GM23338 (cell line): ENCODE results near the gene VILL. TPM values are rescaled to one million over a fixed set of nuclear protein-coding genes. Genes with fewer than 3 reads are reported as not detected.

Experiments used
- ATAC-seq: fragments of 200-7000 bp; cut with Tn5 transposase; 3 replicates; pipeline ENCODE4 v1.9.1; 2020
- DNase-seq: peaks from one replicate; pipeline ENCODE4 v3.0.0-alpha.2; 2015; ENCODE audit warnings: low spot score
- H2AFZ ChIP-seq: fragments of 200-600 bp; sonication (generic); 2 replicates; pipeline ENCODE4 v1.8.0; 2016; ENCODE audit warnings: antibody characterized with exemption, mild to moderate bottlenecking, moderate library complexity
- H3F3A ChIP-seq: fragments of 200-600 bp; sonication (generic); replicated peaks from 2 replicates; pipeline ENCODE4 v1.8.0; 2017; ENCODE audit warnings: antibody characterized with exemption, mixed run types, low read depth
- H3K27ac ChIP-seq: fragments of 200-600 bp; sonication (generic); 2 replicates; pipeline ENCODE4 v1.6.1; 2016; ENCODE audit warnings: low read depth
- H3K27me3 ChIP-seq: fragments of 200-600 bp; sonication (generic); 2 replicates; pipeline ENCODE4 v1.8.0; 2016; ENCODE audit warnings: mild to moderate bottlenecking, mixed run types, moderate library complexity; ENCODE audit not compliant: insufficient read depth
- H3K36me3 ChIP-seq: fragments of 200-600 bp; sonication (generic); 2 replicates; pipeline ENCODE4 v1.8.0; 2016; ENCODE audit warnings: mild to moderate bottlenecking; ENCODE audit not compliant: insufficient read depth
- H3K4me1 ChIP-seq: fragments of 200-600 bp; sonication (generic); 2 replicates; pipeline ENCODE4 v1.8.0; 2016; ENCODE audit warnings: mild to moderate bottlenecking, moderate library complexity; ENCODE audit not compliant: insufficient read depth
- H3K4me2 ChIP-seq: fragments of 200-600 bp; sonication (generic); 2 replicates; pipeline ENCODE4 v1.7.1; 2017; ENCODE audit warnings: mixed run types
- H3K4me3 ChIP-seq: fragments of 200-600 bp; sonication (generic); 2 replicates; pipeline ENCODE4 v1.6.1; 2016; ENCODE audit warnings: mixed run types
- H3K79me2 ChIP-seq: fragments of 200-600 bp; sonication (generic); replicated peaks from 2 replicates; pipeline ENCODE4 v1.8.0; 2017; ENCODE audit warnings: mild to moderate bottlenecking; ENCODE audit not compliant: insufficient read depth
- H3K9me2 ChIP-seq: fragments of 200-600 bp; sonication (generic); 2 replicates; pipeline ENCODE4 v1.8.0; 2017; ENCODE audit not compliant: insufficient read depth
- H4K20me1 ChIP-seq: fragments of 200-600 bp; sonication (generic); replicated peaks from 2 replicates; pipeline ENCODE4 v1.8.0; 2017; ENCODE audit warnings: mild to moderate bottlenecking; ENCODE audit not compliant: insufficient read depth
- H3K27ac Mint-ChIP-seq: 2 replicates; pipeline ENCODE4 v1.8.0; 2020; ENCODE audit warnings: inconsistent platforms, mild to moderate bottlenecking, moderate library complexity, mixed read lengths
- H3K27me3 Mint-ChIP-seq: 3 replicates; pipeline ENCODE4 v1.8.0; 2022; ENCODE audit warnings: low read depth, mild to moderate bottlenecking, moderate library complexity, mixed read lengths, inconsistent platforms; ENCODE audit not compliant: insufficient read depth, poor library complexity
- H3K36me3 Mint-ChIP-seq: 3 replicates; pipeline ENCODE4 v1.8.0; 2021; ENCODE audit warnings: low read depth, mild to moderate bottlenecking, inconsistent platforms, moderate library complexity, mixed read lengths
- H3K4me1 Mint-ChIP-seq: 3 replicates; pipeline ENCODE4 v1.8.0; 2020; ENCODE audit warnings: mild to moderate bottlenecking, inconsistent platforms, mixed read lengths
- H3K4me3 Mint-ChIP-seq: 3 replicates; pipeline ENCODE4 v1.8.0; 2021; ENCODE audit warnings: moderate library complexity, mild to moderate bottlenecking, inconsistent platforms, mixed read lengths
- H3K9me3 Mint-ChIP-seq: 3 replicates; pipeline ENCODE4 v1.8.0; 2020; ENCODE audit warnings: moderate library complexity, mild to moderate bottlenecking, inconsistent platforms, mixed read lengths
- CTCF ChIP-seq, 2 experiments: fragments of 200-600 bp in 1 of 2; sonication (generic) in 1 of 2; conservative IDR thresholded peaks; 2 replicates each; pipeline versions ENCODE4 v1.5.1 to v1.6.1; 2016 to 2017; ENCODE audit warnings: antibody characterized with exemption in 2 of 2, low read depth in 2 of 2, mild to moderate bottlenecking in 2 of 2, moderate library complexity in 1 of 2
- EZH2phosphoT487 ChIP-seq: fragments of 200-600 bp; sonication (generic); IDR thresholded peaks from one replicate; pipeline ENCODE4 v1.8.1; 2018; ENCODE audit warnings: antibody characterized with exemption; ENCODE audit not compliant: unreplicated experiment
- JUNB ChIP-seq: IDR thresholded peaks from one replicate; pipeline ENCODE4 v1.6.1; 2016; ENCODE audit warnings: antibody characterized with exemption; ENCODE audit not compliant: unreplicated experiment
- REST ChIP-seq: IDR thresholded peaks from one replicate; pipeline ENCODE4 v1.6.1; 2018; ENCODE audit warnings: antibody characterized with exemption; ENCODE audit not compliant: unreplicated experiment
- ZNF114 ChIP-seq: fragments of 250-450 bp; sonication (Bioruptor Pico); IDR thresholded peaks from 2 replicates; pipeline ENCODE4 v1.5.0; 2020; ENCODE audit warnings: mild to moderate bottlenecking, moderate library complexity
- ZNF462 ChIP-seq: fragments of 250-450 bp; sonication (Bioruptor Pico); IDR thresholded peaks from 2 replicates; pipeline ENCODE4 v1.5.0; 2020; ENCODE audit warnings: mild to moderate bottlenecking, moderate library complexity
- polyA plus RNA-seq: library from polyadenylated mRNA; unstranded; fragments of >200 nt; fragmentation: Nextera tagmentation; extraction: Ambion mirVana; gene quantifications from 2 replicates; pipeline ENCODE4 v1.2.1, GENCODE V29; 2016
- total RNA-seq: library from RNA; depleted of rRNA; stranded (reverse); fragments of >200 nt; shearing (Covaris generic); gene quantifications from 2 replicates; pipeline ENCODE4 v1.2.3, GENCODE V29; 2014
- TF ChIP-seq, protein P1 (sequence below): IDR thresholded peaks from 2 replicates; pipeline ENCODE4 v1.6.1; 2016; ENCODE audit warnings: antibody characterized with exemption

The VILL gene
- total and polyA plus RNA-seq, 2 experiments from 2014 or later = 2.7 to 9.8 TPM

GRCh38 chr3:37999836-38000235 is 9.2 kb downstream of the VILL start (continued):
- no peak for TF ChIP-seq REST
- TF ChIP-seq, protein P1, sequence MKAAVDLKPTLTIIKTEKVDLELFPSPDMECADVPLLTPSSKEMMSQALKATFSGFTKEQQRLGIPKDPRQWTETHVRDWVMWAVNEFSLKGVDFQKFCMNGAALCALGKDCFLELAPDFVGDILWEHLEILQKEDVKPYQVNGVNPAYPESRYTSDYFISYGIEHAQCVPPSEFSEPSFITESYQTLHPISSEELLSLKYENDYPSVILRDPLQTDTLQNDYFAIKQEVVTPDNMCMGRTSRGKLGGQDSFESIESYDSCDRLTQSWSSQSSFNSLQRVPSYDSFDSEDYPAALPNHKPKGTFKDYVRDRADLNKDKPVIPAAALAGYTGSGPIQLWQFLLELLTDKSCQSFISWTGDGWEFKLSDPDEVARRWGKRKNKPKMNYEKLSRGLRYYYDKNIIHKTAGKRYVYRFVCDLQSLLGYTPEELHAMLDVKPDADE = no peak
- no peak for TF ChIP-seq ZNF114 (CRISPR knock-in tag)
- no peak for TF ChIP-seq CTCF (conservative IDR thresholded peaks at IDR 0.05; ENCODE audit: low read depth in 2 of 2)

- no peaks in the 10 kb centered on the region for H3K36me3 ChIP-seq
- no peaks in the 10 kb centered on the region for H3K9me2 ChIP-seq
- DNase-seq (no peak), ATAC-seq (no peak)
- Mint-ChIP-seq H3K27me3 (peaks cover 15% of the 10 kb centered on the region), H3K36me3 (peaks cover 3% of the 10 kb centered on the region; the same call in 1 of the 3 replicates), H3K4me1 (peaks cover 15% of the 10 kb centered on the region), H3K4me3 (no peak overlapping the region), H3K9me3 (no peaks in the 10 kb centered on the region), H3K27ac (no peak overlapping the region)
- H4K20me1 ChIP-seq = no peaks in the 10 kb centered on the region
- peaks cover 7% of the 10 kb centered on the region for H3K4me1 ChIP-seq
- no peak overlapping the region for H3K27ac ChIP-seq
- no peak overlapping the region for H3K4me2 ChIP-seq
- H3K27me3 ChIP-seq = no peaks in the 10 kb centered on the region; the same call in 1 of the 2 replicates
- H3F3A ChIP-seq = no peaks in the 10 kb centered on the region
- no peak overlapping the region for H2AFZ ChIP-seq
- H3K4me3 ChIP-seq = no peak overlapping the region
- H3K79me2 ChIP-seq = no peaks in the 10 kb centered on the region
- no peak for TF ChIP-seq CTCF (conservative IDR thresholded peaks at IDR 0.05; ENCODE audit: low read depth in 2 of 2)
- no peak for TF ChIP-seq JUNB
- TF ChIP-seq ZNF462 (CRISPR knock-in tag) = no peak
- TF ChIP-seq, protein P1 = no peak
- TF ChIP-seq EZH2phosphoT487 = no peak
Measured at GRCh38 chr3:38000242-38000916, 9.8 kb downstream of the VILL start.
